GM21381 (cell line): ENCODE results near the gene IL4.
"Not testable (repeated sequence)": the region's sequence is repeated elsewhere in the genome, so short reads cannot be mapped to it uniquely, and the experiment has no call there.

Source experiments
- ATAC-seq: cut with Tn5 transposase; IDR thresholded peaks from one replicate; pipeline ENCODE4 v1.9.1; 2021; ENCODE audit warnings: mild to moderate bottlenecking, moderate library complexity; ENCODE audit not compliant: unreplicated experiment

IL4 gene

GRCh38 chr5:132673939-132674630 is at the start of gene IL4:
Gene IL4 (plus strand): TSS chr5:132673989. CDS start chr5:132674051, 62 bp downstream.
- ATAC-seq = no peak

GRCh38 chr5:132627470-132627869 is 46.3 kb upstream of the IL4 start:
- ATAC-seq = no peak

GRCh38 chr5:132628814-132629213 is 45.0 kb upstream of the IL4 start:
- ATAC-seq = no peak

- ATAC-seq = peak; percentile 55
Observed at GRCh38 chr5:132629230-132629944, 44.4 kb upstream of the IL4 start.

- ATAC-seq = not testable (repeated sequence)
Observed at GRCh38 chr5:132633587-132633986, 40.2 kb upstream of the IL4 start.

GRCh38 chr5:132635873-132636272 is 37.9 kb upstream of the IL4 start:
- ATAC-seq = peak; percentile 47

- no peak for ATAC-seq
Observed at GRCh38 chr5:132637241-132637640, 36.5 kb upstream of the IL4 start.

GRCh38 chr5:132639706-132640130 is 34.1 kb upstream of the IL4 start:
- ATAC-seq = peak; percentile 59

- ATAC-seq = no peak
Observed at GRCh38 chr5:132640613-132641012, 33.2 kb upstream of the IL4 start.

- ATAC-seq = no peak
Observed at GRCh38 chr5:132641241-132641723, 32.5 kb upstream of the IL4 start.

GRCh38 chr5:132641841-132642240 is 31.9 kb upstream of the IL4 start:
- ATAC-seq = no peak

GRCh38 chr5:132644177-132644576 is 29.6 kb upstream of the IL4 start:
- ATAC-seq = no peak

GRCh38 chr5:132646583-132647266 is 27.1 kb upstream of the IL4 start:
- no peak for ATAC-seq

GRCh38 chr5:132647473-132647872 is 26.3 kb upstream of the IL4 start:
- ATAC-seq = no peak

- no peak for ATAC-seq
Observed at GRCh38 chr5:132648355-132648754, 25.4 kb upstream of the IL4 start.

- ATAC-seq = no peak
Observed at GRCh38 chr5:132651838-132652469, 21.8 kb upstream of the IL4 start.

GRCh38 chr5:132653716-132654115 is 20.1 kb upstream of the IL4 start:
- no peak for ATAC-seq

- ATAC-seq = no peak
Observed at GRCh38 chr5:132655821-132656773, 17.7 kb upstream of the IL4 start.

- ATAC-seq = no peak
Observed at GRCh38 chr5:132656774-132657355, 16.9 kb upstream of the IL4 start.
